ENCODE results near the gene GPR143.

Gene GPR143

GRCh38 chrX:9794495-9794894 is 28.8 kb upstream of the GPR143 start:
- no peaks in the 10 kb centered on the region for H3K27me3 ChIP-seq (ENCODE audit: insufficient read depth, poor library complexity, severe bottlenecking)
- no peak overlapping the region for H3K27ac ChIP-seq (replicated peaks)
- DNase-seq (ENCODE audit: low read depth in 1 of 2, low spot score in 1 of 2), result no peak
- TF ChIP-seq, protein P1, sequence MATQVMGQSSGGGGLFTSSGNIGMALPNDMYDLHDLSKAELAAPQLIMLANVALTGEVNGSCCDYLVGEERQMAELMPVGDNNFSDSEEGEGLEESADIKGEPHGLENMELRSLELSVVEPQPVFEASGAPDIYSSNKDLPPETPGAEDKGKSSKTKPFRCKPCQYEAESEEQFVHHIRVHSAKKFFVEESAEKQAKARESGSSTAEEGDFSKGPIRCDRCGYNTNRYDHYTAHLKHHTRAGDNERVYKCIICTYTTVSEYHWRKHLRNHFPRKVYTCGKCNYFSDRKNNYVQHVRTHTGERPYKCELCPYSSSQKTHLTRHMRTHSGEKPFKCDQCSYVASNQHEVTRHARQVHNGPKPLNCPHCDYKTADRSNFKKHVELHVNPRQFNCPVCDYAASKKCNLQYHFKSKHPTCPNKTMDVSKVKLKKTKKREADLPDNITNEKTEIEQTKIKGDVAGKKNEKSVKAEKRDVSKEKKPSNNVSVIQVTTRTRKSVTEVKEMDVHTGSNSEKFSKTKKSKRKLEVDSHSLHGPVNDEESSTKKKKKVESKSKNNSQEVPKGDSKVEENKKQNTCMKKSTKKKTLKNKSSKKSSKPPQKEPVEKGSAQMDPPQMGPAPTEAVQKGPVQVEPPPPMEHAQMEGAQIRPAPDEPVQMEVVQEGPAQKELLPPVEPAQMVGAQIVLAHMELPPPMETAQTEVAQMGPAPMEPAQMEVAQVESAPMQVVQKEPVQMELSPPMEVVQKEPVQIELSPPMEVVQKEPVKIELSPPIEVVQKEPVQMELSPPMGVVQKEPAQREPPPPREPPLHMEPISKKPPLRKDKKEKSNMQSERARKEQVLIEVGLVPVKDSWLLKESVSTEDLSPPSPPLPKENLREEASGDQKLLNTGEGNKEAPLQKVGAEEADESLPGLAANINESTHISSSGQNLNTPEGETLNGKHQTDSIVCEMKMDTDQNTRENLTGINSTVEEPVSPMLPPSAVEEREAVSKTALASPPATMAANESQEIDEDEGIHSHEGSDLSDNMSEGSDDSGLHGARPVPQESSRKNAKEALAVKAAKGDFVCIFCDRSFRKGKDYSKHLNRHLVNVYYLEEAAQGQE (IDR thresholded peaks at IDR 0.05; ENCODE audit: insufficient replicate concordance, low read depth), result no peak
- TF ChIP-seq SPI1 (IDR thresholded peaks at IDR 0.05; ENCODE audit: borderline replicate concordance, low read depth), result no peak
- TF ChIP-seq, protein P2, sequence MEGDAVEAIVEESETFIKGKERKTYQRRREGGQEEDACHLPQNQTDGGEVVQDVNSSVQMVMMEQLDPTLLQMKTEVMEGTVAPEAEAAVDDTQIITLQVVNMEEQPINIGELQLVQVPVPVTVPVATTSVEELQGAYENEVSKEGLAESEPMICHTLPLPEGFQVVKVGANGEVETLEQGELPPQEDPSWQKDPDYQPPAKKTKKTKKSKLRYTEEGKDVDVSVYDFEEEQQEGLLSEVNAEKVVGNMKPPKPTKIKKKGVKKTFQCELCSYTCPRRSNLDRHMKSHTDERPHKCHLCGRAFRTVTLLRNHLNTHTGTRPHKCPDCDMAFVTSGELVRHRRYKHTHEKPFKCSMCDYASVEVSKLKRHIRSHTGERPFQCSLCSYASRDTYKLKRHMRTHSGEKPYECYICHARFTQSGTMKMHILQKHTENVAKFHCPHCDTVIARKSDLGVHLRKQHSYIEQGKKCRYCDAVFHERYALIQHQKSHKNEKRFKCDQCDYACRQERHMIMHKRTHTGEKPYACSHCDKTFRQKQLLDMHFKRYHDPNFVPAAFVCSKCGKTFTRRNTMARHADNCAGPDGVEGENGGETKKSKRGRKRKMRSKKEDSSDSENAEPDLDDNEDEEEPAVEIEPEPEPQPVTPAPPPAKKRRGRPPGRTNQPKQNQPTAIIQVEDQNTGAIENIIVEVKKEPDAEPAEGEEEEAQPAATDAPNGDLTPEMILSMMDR (IDR thresholded peaks at IDR 0.05; ENCODE audit: insufficient read depth, low read length), result no peak
- TF ChIP-seq GABPA (IDR thresholded peaks at IDR 0.05; ENCODE audit: low read depth), result no peak
- TF ChIP-seq POLR2AphosphoS5 (IDR thresholded peaks at IDR 0.05; ENCODE audit: low read depth), result no peak
- no peak overlapping the region for H3K4me3 ChIP-seq (replicated peaks; ENCODE audit: insufficient read depth, low read length)

DNA sequence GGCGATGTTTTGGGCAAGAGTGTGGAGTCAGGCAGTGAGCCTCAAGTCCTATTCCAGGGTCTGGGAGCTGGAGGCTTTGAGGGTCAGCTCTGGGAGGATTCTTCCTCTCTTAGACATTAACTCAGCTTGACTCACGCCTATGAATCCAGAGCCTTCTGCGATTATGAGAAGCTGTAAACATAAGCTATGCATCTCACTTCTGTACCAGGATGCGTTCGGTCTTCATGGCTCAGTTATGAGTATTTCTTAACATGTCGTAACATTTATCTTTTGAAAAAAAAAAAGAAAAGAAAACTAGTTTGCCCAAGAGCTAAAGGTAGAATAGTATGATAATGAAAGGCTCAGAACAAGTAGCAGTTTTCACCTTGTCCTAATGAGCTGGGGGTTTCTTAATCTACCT is 25.2 kb upstream of the GPR143 start:
- no peak overlapping the region for H3K27ac ChIP-seq (replicated peaks)
- TF ChIP-seq, protein P1 (IDR thresholded peaks at IDR 0.05; ENCODE audit: insufficient replicate concordance, low read depth), result no peak
- TF ChIP-seq SPI1 (IDR thresholded peaks at IDR 0.05; ENCODE audit: borderline replicate concordance, low read depth) (no peak), POLR2AphosphoS5 (IDR thresholded peaks at IDR 0.05; ENCODE audit: low read depth) (no peak), GABPA (IDR thresholded peaks at IDR 0.05; ENCODE audit: low read depth) (no peak)
- TF ChIP-seq, protein P2 (IDR thresholded peaks at IDR 0.05; ENCODE audit: insufficient read depth, low read length), result no peak
- H3K4me3 ChIP-seq (replicated peaks; ENCODE audit: insufficient read depth, low read length), result no peak overlapping the region
- DNase-seq (ENCODE audit: low read depth in 1 of 2, low spot score in 1 of 2), result no peak
- peaks cover 21% of the 10 kb centered on the region for H3K27me3 ChIP-seq (ENCODE audit: insufficient read depth, poor library complexity, severe bottlenecking)

GRCh38 chrX:9789555-9789954 is 23.9 kb upstream of the GPR143 start:
- no peak for DNase-seq (ENCODE audit: low read depth in 1 of 2, low spot score in 1 of 2)
- peaks cover 21% of the 10 kb centered on the region for H3K27me3 ChIP-seq (ENCODE audit: insufficient read depth, poor library complexity, severe bottlenecking)
- H3K27ac ChIP-seq (replicated peaks), result no peak overlapping the region
- TF ChIP-seq, protein P2 (IDR thresholded peaks at IDR 0.05; ENCODE audit: insufficient read depth, low read length), result no peak
- TF ChIP-seq SPI1 (IDR thresholded peaks at IDR 0.05; ENCODE audit: borderline replicate concordance, low read depth) (no peak), POLR2AphosphoS5 (IDR thresholded peaks at IDR 0.05; ENCODE audit: low read depth) (no peak), GABPA (IDR thresholded peaks at IDR 0.05; ENCODE audit: low read depth) (no peak)
- TF ChIP-seq, protein P1 (IDR thresholded peaks at IDR 0.05; ENCODE audit: insufficient replicate concordance, low read depth), result no peak
- H3K4me3 ChIP-seq (replicated peaks; ENCODE audit: insufficient read depth, low read length), result no peak overlapping the region

All from HL-60 (cell line).